Breast epithelium (tissue), 3 donors: Measurements from ENCODE around the gene FAM117B.

Experiments used
- POLR2A ChIP-seq: fragments of 450-650 bp; IDR thresholded peaks from one replicate; pipeline ENCODE4 v1.6.1; 2016; ENCODE audit warnings: antibody characterized with exemption, mild to moderate bottlenecking, moderate library complexity
- POLR2AphosphoS5 ChIP-seq, 3 donors: sonication (generic); formaldehyde crosslinking; IDR thresholded peaks; one replicate each; pipeline ENCODE4 v1.6.1; 2017; ENCODE audit warnings: antibody characterized with exemption in 3 of 3
- TF ChIP-seq, protein P1 (sequence below), 3 donors: fragments of 450-650 bp; IDR thresholded peaks; one replicate each; pipeline ENCODE4 v1.5.1; 2016 to 2017; ENCODE audit warnings: antibody characterized with exemption in 3 of 3, mild to moderate bottlenecking in 3 of 3, moderate library complexity in 3 of 3

DNA sequence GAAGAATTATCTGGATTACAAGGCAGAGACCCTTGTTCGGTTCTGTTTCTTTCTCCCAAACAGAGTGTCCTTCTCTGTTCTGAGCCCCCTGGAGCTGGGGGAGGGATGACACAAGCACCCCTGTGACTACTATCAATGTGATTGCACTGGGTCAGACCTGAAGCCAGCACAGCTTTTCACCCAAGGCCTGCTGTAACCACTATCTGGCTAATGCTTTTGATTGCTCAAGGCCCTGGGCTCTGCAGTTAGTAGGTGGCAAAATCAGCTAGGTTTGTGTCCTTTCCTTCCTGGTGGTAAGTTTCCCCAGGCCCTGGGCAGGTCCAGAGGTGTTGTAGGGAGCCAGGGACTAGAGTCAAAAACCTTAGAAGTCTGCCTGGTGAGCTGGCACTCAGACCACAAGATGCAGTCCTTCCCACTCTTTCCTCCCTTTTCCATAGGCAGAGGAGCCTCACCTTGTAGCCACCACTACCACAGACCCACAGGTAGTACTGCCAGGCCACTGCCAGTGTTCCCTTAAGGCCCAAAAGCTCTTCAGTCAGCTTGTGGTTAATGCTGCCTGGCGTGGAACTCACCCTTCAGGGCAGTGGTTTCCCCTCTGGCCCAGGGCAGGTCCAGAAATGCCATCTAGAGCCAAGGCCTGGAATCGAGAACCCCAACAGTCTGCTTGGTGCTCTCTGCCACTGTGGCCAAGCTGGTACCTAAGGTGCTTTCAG is 83.0 kb downstream of the FAM117B start:
- TF ChIP-seq, protein P1, sequence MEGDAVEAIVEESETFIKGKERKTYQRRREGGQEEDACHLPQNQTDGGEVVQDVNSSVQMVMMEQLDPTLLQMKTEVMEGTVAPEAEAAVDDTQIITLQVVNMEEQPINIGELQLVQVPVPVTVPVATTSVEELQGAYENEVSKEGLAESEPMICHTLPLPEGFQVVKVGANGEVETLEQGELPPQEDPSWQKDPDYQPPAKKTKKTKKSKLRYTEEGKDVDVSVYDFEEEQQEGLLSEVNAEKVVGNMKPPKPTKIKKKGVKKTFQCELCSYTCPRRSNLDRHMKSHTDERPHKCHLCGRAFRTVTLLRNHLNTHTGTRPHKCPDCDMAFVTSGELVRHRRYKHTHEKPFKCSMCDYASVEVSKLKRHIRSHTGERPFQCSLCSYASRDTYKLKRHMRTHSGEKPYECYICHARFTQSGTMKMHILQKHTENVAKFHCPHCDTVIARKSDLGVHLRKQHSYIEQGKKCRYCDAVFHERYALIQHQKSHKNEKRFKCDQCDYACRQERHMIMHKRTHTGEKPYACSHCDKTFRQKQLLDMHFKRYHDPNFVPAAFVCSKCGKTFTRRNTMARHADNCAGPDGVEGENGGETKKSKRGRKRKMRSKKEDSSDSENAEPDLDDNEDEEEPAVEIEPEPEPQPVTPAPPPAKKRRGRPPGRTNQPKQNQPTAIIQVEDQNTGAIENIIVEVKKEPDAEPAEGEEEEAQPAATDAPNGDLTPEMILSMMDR (IDR thresholded peaks at IDR 0.05), result no peak
- no peak for TF ChIP-seq POLR2AphosphoS5 (IDR thresholded peaks at IDR 0.05)
- TF ChIP-seq POLR2A, result no peak
